Activated T-cell treated with anti-CD3 and anti-CD28 coated beads for 48 hours (primary cell): ENCODE measurements around the gene MPV17L.
"Not testable (repeated sequence)": the region's sequence is repeated elsewhere in the genome, so short reads cannot be mapped to it uniquely, and the experiment has no call there.

ENCODE experiments used
- DNase-seq: peaks from one replicate; pipeline ENCODE4 v3.0.0-alpha.2; 2020; ENCODE audit warnings: low read depth

Gene MPV17L

GRCh38 chr16:15409476-15409875 is 13.9 kb downstream of the MPV17L start:
- DNase-seq, result not testable (repeated sequence)

- no peak for DNase-seq
Measured at GRCh38 chr16:15415511-15415985, 20.0 kb downstream of the MPV17L start.

- no peak for DNase-seq
Measured at GRCh38 chr16:15417197-15417596, 21.6 kb downstream of the MPV17L start.

- no peak for DNase-seq
Measured at GRCh38 chr16:15418206-15418605, 22.7 kb downstream of the MPV17L start.

- DNase-seq, result not testable (repeated sequence)
Measured at GRCh38 chr16:15421696-15422095, 26.1 kb downstream of the MPV17L start.

GRCh38 chr16:15422222-15422621 is 26.7 kb downstream of the MPV17L start:
- no peak for DNase-seq

GRCh38 chr16:15425861-15426260 is 30.3 kb downstream of the MPV17L start:
- no peak for DNase-seq

GRCh38 chr16:15426796-15427195 is 31.2 kb downstream of the MPV17L start:
- no peak for DNase-seq

GRCh38 chr16:15427648-15428239 is 32.2 kb downstream of the MPV17L start:
- DNase-seq, result peak; percentile 36

GRCh38 chr16:15430884-15431283 is 35.3 kb downstream of the MPV17L start:
- DNase-seq, result not testable (repeated sequence)

GRCh38 chr16:15434079-15434424 is 38.5 kb downstream of the MPV17L start:
- no peak for DNase-seq

- DNase-seq, result peak; percentile 69
Measured at GRCh38 chr16:15434425-15435215, 39.1 kb downstream of the MPV17L start, which contains the start of gene BMERB1. TSS of gene BMERB1 (plus strand) at chr16:15434588. CDS start at chr16:15434654, 66 bp downstream.

GRCh38 chr16:15435216-15435864 is 39.8 kb downstream of the MPV17L start:
- DNase-seq, result no peak

- DNase-seq, result no peak
Measured at GRCh38 chr16:15439102-15439501, 43.5 kb downstream of the MPV17L start.

- DNase-seq, result no peak
Measured at GRCh38 chr16:15439521-15439920, 44.0 kb downstream of the MPV17L start.

- DNase-seq, result no peak
Measured at GRCh38 chr16:15440852-15441251, 45.3 kb downstream of the MPV17L start.

GRCh38 chr16:15442140-15442539 is 46.6 kb downstream of the MPV17L start:
- not testable (repeated sequence) for DNase-seq

GRCh38 chr16:15443753-15444152 is 48.2 kb downstream of the MPV17L start:
- no peak for DNase-seq

GRCh38 chr16:15444264-15444663 is 48.7 kb downstream of the MPV17L start:
- DNase-seq, result no peak

- no peak for DNase-seq
Measured at GRCh38 chr16:15445450-15445849, 49.9 kb downstream of the MPV17L start.

GRCh38 chr16:15446901-15447300 is 51.3 kb downstream of the MPV17L start:
- no peak for DNase-seq

- DNase-seq, result no peak
Measured at GRCh38 chr16:15450624-15451023, 55.1 kb downstream of the MPV17L start.
